PC-3 (cell line): ENCODE data around the gene DYNC1LI2. TPM values are rescaled to one million over a fixed set of nuclear protein-coding genes. Genes with fewer than 3 reads are reported as not detected.

Experiments used
- ATAC-seq: fragments of 200-7000 bp; cut with Tn5 transposase; 2 replicates; pipeline ENCODE4 v1.9.1; 2020; ENCODE audit warnings: mild to moderate bottlenecking, moderate library complexity
- BruUV-seq: library from RNA; stranded (reverse); fragments of 400-500 nt; replicated peaks from 2 replicates; lab custom pipeline; 2021; lab: Mats Ljungman, UMichigan
- CTCF ChIA-PET: fragments of 300-600 bp; sonication (Branson Sonifier 250); formaldehyde crosslinking; loops from one replicate; lab custom pipeline; 2022; ENCODE audit warnings: antibody characterized with exemption; lab: Charles Lee
- POLR2A ChIA-PET: fragments of 300-600 bp; sonication (Branson Sonifier 250); formaldehyde crosslinking; loops from one replicate; lab custom pipeline; 2022; ENCODE audit warnings: antibody characterized with exemption; ENCODE audit not compliant: unreplicated experiment; lab: Charles Lee
- DNase-seq: peaks from one replicate; pipeline ENCODE4 v3.0.0-alpha.2; 2015
- H2AFZ ChIP-seq: fragments of 300-600 bp; sonication (generic); 2 replicates; pipeline ENCODE4 v1.6.0; 2016; ENCODE audit warnings: antibody characterized with exemption, low read length
- H3F3A ChIP-seq: fragments of 300-600 bp; sonication (generic); one replicate; pipeline ENCODE4 v1.6.0; 2017; ENCODE audit warnings: antibody characterized with exemption, low read length, control low read depth, mild to moderate bottlenecking; ENCODE audit not compliant: unreplicated experiment
- H3K27ac ChIP-seq: fragments of 300-600 bp; sonication (generic); 2 replicates; pipeline ENCODE4 v1.5.1; 2016; ENCODE audit warnings: mild to moderate bottlenecking, low read length
- H3K27me3 ChIP-seq: fragments of 300-600 bp; sonication (generic); 2 replicates; pipeline ENCODE4 v1.6.1; 2016; ENCODE audit warnings: low read length, mixed read lengths
- H3K36me3 ChIP-seq: fragments of 300-600 bp; sonication (generic); 2 replicates; pipeline ENCODE4 v1.6.1; 2016; ENCODE audit warnings: low read depth, mixed run types, low read length, mixed read lengths
- H3K4me1 ChIP-seq: fragments of 300-600 bp; sonication (generic); 2 replicates; pipeline ENCODE4 v1.5.1; 2016; ENCODE audit warnings: low read length; ENCODE audit not compliant: insufficient read depth
- H3K4me2 ChIP-seq: fragments of 300-600 bp; sonication (generic); 2 replicates; pipeline ENCODE4 v1.6.0; 2016; ENCODE audit warnings: low read length
- H3K4me3 ChIP-seq: fragments of 300-600 bp; sonication (generic); 2 replicates; pipeline ENCODE4 v1.5.1; 2016; ENCODE audit warnings: mild to moderate bottlenecking, low read length, mixed read lengths
- H3K79me2 ChIP-seq: fragments of 300-600 bp; sonication (generic); 2 replicates; pipeline ENCODE4 v1.6.1; 2017; ENCODE audit warnings: low read length, mixed read lengths
- H3K9ac ChIP-seq: fragments of 300-600 bp; sonication (generic); 2 replicates; pipeline ENCODE4 v1.6.0; 2016; ENCODE audit warnings: mild to moderate bottlenecking, low read length
- H3K9me2 ChIP-seq: fragments of 300-600 bp; sonication (generic); replicated peaks from 2 replicates; pipeline ENCODE4 v1.6.1; 2016; ENCODE audit warnings: mixed run types, low read length, mixed read lengths
- H3K9me3 ChIP-seq: fragments of 300-600 bp; sonication (generic); 2 replicates; pipeline ENCODE4 v1.6.1; 2016; ENCODE audit warnings: low read length, mixed read lengths
- H4K20me1 ChIP-seq: fragments of 300-600 bp; sonication (generic); 2 replicates; pipeline ENCODE4 v1.6.1; 2016; ENCODE audit warnings: low read length, mixed read lengths
- EZH2 ChIP-seq: fragments of 300-600 bp; sonication (generic); IDR thresholded peaks from one replicate; pipeline ENCODE4 v1.6.1; 2017; ENCODE audit warnings: antibody characterized with exemption, mild to moderate bottlenecking, low read length; ENCODE audit not compliant: unreplicated experiment
- EZH2phosphoT487 ChIP-seq: fragments of 300-600 bp; sonication (generic); IDR thresholded peaks from 2 replicates; pipeline ENCODE4 v1.6.1; 2018; ENCODE audit warnings: mild to moderate bottlenecking, antibody characterized with exemption, low read length, borderline replicate concordance
- intact Hi-C: fragments of 100-400 bp; cut with micrococcal nuclease; formaldehyde crosslinking; loops from 2 replicates; pipeline ENCODE4 v1.9.0; 2023
- total RNA-seq: library from RNA; depleted of rRNA; stranded (reverse); fragments of >200 nt; gene quantifications from 2 replicates; pipeline ENCODE4 v1.2.3, GENCODE V29; 2014
- TF ChIP-seq, protein P1 (sequence below): fragments of 300-600 bp; sonication (generic); conservative IDR thresholded peaks from 2 replicates; pipeline ENCODE4 v1.5.1; 2017; ENCODE audit warnings: antibody characterized with exemption, low read depth, mild to moderate bottlenecking, low read length

DYNC1LI2 gene
- total RNA-seq, 1 experiment from 2014 or later: 63.9 TPM

DNA sequence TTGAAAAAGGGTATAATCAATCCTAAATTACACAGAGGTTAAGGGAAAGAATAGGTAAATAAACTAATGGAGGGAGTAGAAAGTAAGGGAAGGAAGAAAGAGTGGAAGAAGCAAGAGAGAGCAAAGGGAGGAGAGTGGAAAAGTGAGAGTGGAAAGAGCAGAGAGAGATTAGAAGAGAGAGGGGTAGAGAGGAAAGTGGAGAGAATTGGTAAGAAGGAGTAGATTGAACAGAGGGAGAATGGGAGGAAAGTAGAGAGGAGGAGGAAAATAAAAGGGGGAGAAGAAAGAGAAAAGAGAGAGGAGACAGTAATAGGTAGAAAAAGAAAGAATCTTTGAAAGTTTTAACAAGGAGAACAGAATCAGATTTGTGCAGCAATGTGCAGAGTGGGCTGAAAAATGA lies 25.0 kb upstream of the DYNC1LI2 start:
- intact Hi-C loops: no loop called here
- Histone ChIP-seq H3K9ac (no peak overlapping the region), H3F3A (no peaks in the 10 kb centered on the region), H3K9me3 (no peaks in the 10 kb centered on the region), H3K79me2 (no peaks in the 10 kb centered on the region), H3K27me3 (no peaks in the 10 kb centered on the region), H3K9me2 (no peaks in the 10 kb centered on the region), H2AFZ (no peak overlapping the region), H3K4me3 (no peak overlapping the region), H3K36me3 (no peaks in the 10 kb centered on the region), H3K4me1 (no peaks in the 10 kb centered on the region), H3K4me2 (no peak overlapping the region), H3K27ac (no peak overlapping the region), H4K20me1 (no peaks in the 10 kb centered on the region)
- DNase-seq: no peak
- no TSS peak for BruUV-seq
- ATAC-seq: no peak
- ChIA-PET POLR2A (no interaction called here), CTCF (interaction anchor here (0.6 kb wide), 1 partner anchor 141 kb away, joined by 3 read pairs; no protein-coding TSS in a partner anchor)
- TF ChIP-seq EZH2 (no peak), EZH2phosphoT487 (no peak)
- TF ChIP-seq, protein P1, sequence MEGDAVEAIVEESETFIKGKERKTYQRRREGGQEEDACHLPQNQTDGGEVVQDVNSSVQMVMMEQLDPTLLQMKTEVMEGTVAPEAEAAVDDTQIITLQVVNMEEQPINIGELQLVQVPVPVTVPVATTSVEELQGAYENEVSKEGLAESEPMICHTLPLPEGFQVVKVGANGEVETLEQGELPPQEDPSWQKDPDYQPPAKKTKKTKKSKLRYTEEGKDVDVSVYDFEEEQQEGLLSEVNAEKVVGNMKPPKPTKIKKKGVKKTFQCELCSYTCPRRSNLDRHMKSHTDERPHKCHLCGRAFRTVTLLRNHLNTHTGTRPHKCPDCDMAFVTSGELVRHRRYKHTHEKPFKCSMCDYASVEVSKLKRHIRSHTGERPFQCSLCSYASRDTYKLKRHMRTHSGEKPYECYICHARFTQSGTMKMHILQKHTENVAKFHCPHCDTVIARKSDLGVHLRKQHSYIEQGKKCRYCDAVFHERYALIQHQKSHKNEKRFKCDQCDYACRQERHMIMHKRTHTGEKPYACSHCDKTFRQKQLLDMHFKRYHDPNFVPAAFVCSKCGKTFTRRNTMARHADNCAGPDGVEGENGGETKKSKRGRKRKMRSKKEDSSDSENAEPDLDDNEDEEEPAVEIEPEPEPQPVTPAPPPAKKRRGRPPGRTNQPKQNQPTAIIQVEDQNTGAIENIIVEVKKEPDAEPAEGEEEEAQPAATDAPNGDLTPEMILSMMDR: no peak

DNA sequence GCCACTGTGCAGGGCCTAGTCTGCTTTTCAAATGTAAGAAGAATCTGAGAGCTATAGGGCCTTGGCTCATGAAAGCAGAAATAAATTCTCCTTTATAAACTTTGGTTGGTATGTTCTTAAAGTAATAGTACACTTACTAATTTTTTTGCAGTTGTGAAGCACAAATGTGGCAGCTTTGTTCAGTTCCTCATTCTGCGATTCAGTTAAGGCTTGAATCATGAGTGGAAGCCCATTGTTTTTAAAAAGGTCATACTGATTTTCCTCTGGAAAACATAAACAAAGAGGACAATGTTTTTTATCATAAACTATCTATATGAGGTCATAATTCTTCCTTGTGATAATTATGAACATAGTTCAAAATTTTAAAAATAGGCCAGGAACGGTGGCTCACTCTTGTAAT lies 23.6 kb upstream of the DYNC1LI2 start:
- no peak overlapping the region for H3K4me3 ChIP-seq
- no peak overlapping the region for H3K9ac ChIP-seq
- no peak overlapping the region for H3K27ac ChIP-seq
- no peaks in the 10 kb centered on the region for H3K79me2 ChIP-seq
- no peak overlapping the region for H3K4me2 ChIP-seq
- no peaks in the 10 kb centered on the region for H3K36me3 ChIP-seq
- no peaks in the 10 kb centered on the region for H3K9me2 ChIP-seq
- no peaks in the 10 kb centered on the region for H3F3A ChIP-seq
- no peaks in the 10 kb centered on the region for H3K9me3 ChIP-seq
- BruUV-seq: no TSS peak
- DNase-seq (no peak), ATAC-seq (no peak)
- TF ChIP-seq EZH2phosphoT487 (no peak), EZH2 (no peak)
- TF ChIP-seq, protein P1: no peak
- intact Hi-C loops: no loop called here
- no peaks in the 10 kb centered on the region for H3K27me3 ChIP-seq
- ChIA-PET CTCF (no interaction called here), POLR2A (no interaction called here)
- no peaks in the 10 kb centered on the region for H3K4me1 ChIP-seq
- H4K20me1 ChIP-seq: no peaks in the 10 kb centered on the region
- H2AFZ ChIP-seq: no peak overlapping the region

DNA sequence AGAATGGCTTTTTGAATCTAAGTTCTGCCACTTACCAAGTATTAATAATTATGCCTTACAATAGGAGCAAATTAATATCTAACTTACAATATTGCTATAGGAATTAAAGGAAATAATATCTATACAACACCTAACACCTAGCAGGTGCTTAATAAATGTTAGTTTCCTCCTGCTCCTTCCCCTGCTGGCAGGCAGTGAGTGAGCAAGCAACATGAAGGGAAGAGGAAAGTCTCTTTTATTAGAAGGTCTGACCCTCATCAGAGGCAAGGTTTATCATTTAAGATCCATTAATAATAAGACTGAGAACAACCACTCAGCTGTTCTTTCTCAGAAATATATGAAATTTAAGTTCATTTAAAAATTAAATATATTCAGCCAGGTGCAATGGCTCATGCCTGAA lies 6.7 kb upstream of the DYNC1LI2 start:
- no peak for DNase-seq
- POLR2A ChIA-PET: no interaction called here

More for the DNA sequence above, 6.7 kb upstream of the DYNC1LI2 start:
- BruUV-seq: no TSS peak
- Histone ChIP-seq H3K27me3 (no peaks in the 10 kb centered on the region), H2AFZ (no peak overlapping the region), H3F3A (no peaks in the 10 kb centered on the region), H3K4me2 (no peak overlapping the region), H3K36me3 (no peaks in the 10 kb centered on the region), H3K27ac (no peak overlapping the region), H3K4me3 (no peak overlapping the region), H4K20me1 (no peaks in the 10 kb centered on the region), H3K79me2 (no peaks in the 10 kb centered on the region), H3K4me1 (no peaks in the 10 kb centered on the region), H3K9me2 (no peaks in the 10 kb centered on the region), H3K9me3 (no peaks in the 10 kb centered on the region), H3K9ac (no peak overlapping the region)
- no peak for TF ChIP-seq EZH2
- no peak for TF ChIP-seq EZH2phosphoT487
- TF ChIP-seq, protein P1: no peak
- CTCF ChIA-PET: no interaction called here
- no peak for ATAC-seq
- intact Hi-C loops: loop anchor here (10.0 kb wide), 1 partner anchor 107 kb away; no protein-coding TSS in a partner anchor
